ENCODE results near the gene SDK2. TPM values are rescaled to one million over a fixed set of nuclear protein-coding genes. Genes with fewer than 3 reads are reported as not detected.

Gene SDK2
- total and polyA plus RNA-seq, 2 of the 4 experiments (the other 2 are of a cell fraction) = under 0.01 to 0.03 TPM

DNA sequence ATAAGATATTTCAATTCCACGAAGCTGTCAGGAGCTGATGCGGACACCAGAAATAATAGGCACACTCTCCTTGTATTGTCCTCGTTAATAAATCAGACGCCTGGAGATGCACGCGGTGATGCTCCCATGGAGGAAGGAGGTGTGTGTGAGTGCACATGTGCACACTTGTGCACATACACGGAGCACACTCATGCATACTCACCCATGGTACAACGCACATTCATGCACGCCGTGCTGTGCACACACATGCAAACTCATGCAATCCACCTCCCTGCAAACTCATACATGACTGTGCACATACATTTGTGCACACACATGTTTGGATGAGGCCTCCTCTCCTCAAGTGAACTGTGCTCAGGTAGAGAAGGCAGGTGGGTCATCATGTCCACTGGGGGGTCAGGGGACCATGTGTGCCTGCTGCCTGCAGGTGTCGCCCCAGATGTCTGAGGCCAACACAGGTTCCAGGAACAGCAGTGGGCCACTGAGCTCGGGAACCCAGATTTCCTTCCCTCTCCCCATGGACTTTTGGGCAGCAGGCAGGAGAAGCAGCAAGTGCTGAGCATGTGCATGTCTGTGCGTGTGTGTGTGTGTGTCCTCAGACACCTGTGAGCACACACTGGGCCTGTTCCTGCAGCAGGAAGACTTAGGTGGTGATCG is 165.3 kb downstream of the SDK2 start:
- H4K5ac ChIP-seq (ENCODE audit: low read depth, low read length) = no peak overlapping the region
- TF ChIP-seq, protein P1, sequence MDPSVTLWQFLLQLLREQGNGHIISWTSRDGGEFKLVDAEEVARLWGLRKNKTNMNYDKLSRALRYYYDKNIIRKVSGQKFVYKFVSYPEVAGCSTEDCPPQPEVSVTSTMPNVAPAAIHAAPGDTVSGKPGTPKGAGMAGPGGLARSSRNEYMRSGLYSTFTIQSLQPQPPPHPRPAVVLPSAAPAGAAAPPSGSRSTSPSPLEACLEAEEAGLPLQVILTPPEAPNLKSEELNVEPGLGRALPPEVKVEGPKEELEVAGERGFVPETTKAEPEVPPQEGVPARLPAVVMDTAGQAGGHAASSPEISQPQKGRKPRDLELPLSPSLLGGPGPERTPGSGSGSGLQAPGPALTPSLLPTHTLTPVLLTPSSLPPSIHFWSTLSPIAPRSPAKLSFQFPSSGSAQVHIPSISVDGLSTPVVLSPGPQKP (IDR thresholded peaks at IDR 0.05; ENCODE audit: borderline replicate concordance, low read depth, low read length) = no peak
- no peak for TF ChIP-seq NFE2L2 (IDR thresholded peaks at IDR 0.05; ENCODE audit: low read depth, low read length)
- TF ChIP-seq, protein P2, sequence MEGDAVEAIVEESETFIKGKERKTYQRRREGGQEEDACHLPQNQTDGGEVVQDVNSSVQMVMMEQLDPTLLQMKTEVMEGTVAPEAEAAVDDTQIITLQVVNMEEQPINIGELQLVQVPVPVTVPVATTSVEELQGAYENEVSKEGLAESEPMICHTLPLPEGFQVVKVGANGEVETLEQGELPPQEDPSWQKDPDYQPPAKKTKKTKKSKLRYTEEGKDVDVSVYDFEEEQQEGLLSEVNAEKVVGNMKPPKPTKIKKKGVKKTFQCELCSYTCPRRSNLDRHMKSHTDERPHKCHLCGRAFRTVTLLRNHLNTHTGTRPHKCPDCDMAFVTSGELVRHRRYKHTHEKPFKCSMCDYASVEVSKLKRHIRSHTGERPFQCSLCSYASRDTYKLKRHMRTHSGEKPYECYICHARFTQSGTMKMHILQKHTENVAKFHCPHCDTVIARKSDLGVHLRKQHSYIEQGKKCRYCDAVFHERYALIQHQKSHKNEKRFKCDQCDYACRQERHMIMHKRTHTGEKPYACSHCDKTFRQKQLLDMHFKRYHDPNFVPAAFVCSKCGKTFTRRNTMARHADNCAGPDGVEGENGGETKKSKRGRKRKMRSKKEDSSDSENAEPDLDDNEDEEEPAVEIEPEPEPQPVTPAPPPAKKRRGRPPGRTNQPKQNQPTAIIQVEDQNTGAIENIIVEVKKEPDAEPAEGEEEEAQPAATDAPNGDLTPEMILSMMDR (conservative IDR thresholded peaks at IDR 0.05; ENCODE audit: low read depth, low read length) = no peak
- TF ChIP-seq MXI1 (IDR thresholded peaks at IDR 0.05; ENCODE audit: borderline replicate concordance, low read depth, low read length) = no peak
- no peak for TF ChIP-seq RAD21 (IDR thresholded peaks at IDR 0.05; ENCODE audit: low read length)
- no peak for TF ChIP-seq MAZ (IDR thresholded peaks at IDR 0.05; ENCODE audit: borderline replicate concordance, low read depth, low read length)
- no peak for TF ChIP-seq RCOR1 (IDR thresholded peaks at IDR 0.05; ENCODE audit: insufficient replicate concordance, low read length)
- CTCF ChIA-PET = no interaction called here
- H3K36me3 ChIP-seq (ENCODE audit: control insufficient read depth, insufficient read depth, low read length) = no peaks in the 10 kb centered on the region
- H3K4me2 ChIP-seq (ENCODE audit: low read depth, low read length) = no peak overlapping the region
- H4K20me1 ChIP-seq (ENCODE audit: insufficient read depth, low read length) = no peaks in the 10 kb centered on the region
- no peak overlapping the region for H3K9ac ChIP-seq (ENCODE audit: low read depth, low read length)
- H3K27me3 ChIP-seq (ENCODE audit: control insufficient read depth, insufficient read depth, low read length) = no peaks in the 10 kb centered on the region; the same call in none of the 2 replicates
- H2BK20ac ChIP-seq (ENCODE audit: low read depth, low read length) = no peak overlapping the region
- H3K56ac ChIP-seq (ENCODE audit: extremely low read depth, insufficient read depth, low read length) = no peak overlapping the region
- DNase-seq (no peak), ATAC-seq (ENCODE audit: low read depth) (no peak)
- no peak overlapping the region for H2AK5ac ChIP-seq (ENCODE audit: low read depth, low read length)
- POLR2A ChIA-PET (ENCODE audit: unreplicated experiment) = no interaction called here
- no TSS peak for BruUV-seq (replicated peaks)
- H2AFZ ChIP-seq (replicated peaks; ENCODE audit: low read length, poor library complexity) = no peak overlapping the region
- no peaks in the 10 kb centered on the region for H3K79me1 ChIP-seq (ENCODE audit: low read depth in 1 of 2, low read length in 2 of 2)
- no peak overlapping the region for H3K4ac ChIP-seq (ENCODE audit: low read depth, low read length)
- H4K91ac ChIP-seq (ENCODE audit: insufficient read depth, low read depth, low read length) = no peak overlapping the region
- H3K27ac ChIP-seq (ENCODE audit: insufficient read depth, low read length) = no peak overlapping the region
- no peak overlapping the region for H3K4me3 ChIP-seq (ENCODE audit: insufficient read depth, low read depth, low read length)
- H3K4me1 ChIP-seq (ENCODE audit: control insufficient read depth, insufficient read depth, low read length) = no peaks in the 10 kb centered on the region
- H3K9me1 ChIP-seq (ENCODE audit: insufficient read depth, low read length) = no peaks in the 10 kb centered on the region
- in situ Hi-C loops (cut with MboI; ENCODE audit: low sequenced_read_pairs) = no loop called here
- intact Hi-C loops (cut with micrococcal nuclease) = no loop called here
- no peak overlapping the region for H3K23ac ChIP-seq (ENCODE audit: low read depth, low read length)
- dilution Hi-C loops (cut with HindIII; ENCODE audit: low sequenced_read_pairs, unreplicated experiment) = no loop called here
- H3K14ac ChIP-seq (replicated peaks; ENCODE audit: low read depth, low read length) = no peak overlapping the region
- H3K18ac ChIP-seq (ENCODE audit: low read depth, low read length) = no peak overlapping the region
- H4K8ac ChIP-seq (ENCODE audit: low read depth in 2 of 2, low read length in 2 of 2) = no peak overlapping the region
- H2AK9ac ChIP-seq (replicated peaks; ENCODE audit: low read depth, low read length, poor library complexity) = peak overlapping the region; percentile 3
- 60% methylated on average over 1 of the region's 14 CpGs; no CpG with 5 or more reads in 1 of the 2 experiments for WGBS, 2 experiments (ENCODE audit: extremely low coverage in 2 of 2, insufficient read length in 1 of 2)
- H2BK120ac ChIP-seq (ENCODE audit: low read depth, low read length) = no peak overlapping the region
- no peaks in the 10 kb centered on the region; the same call in 1 of the 2 replicates for H3K9me3 ChIP-seq (ENCODE audit: control insufficient read depth, insufficient read depth, low read length)
- no peak overlapping the region for H2BK5ac ChIP-seq (ENCODE audit: low read depth, low read length, poor library complexity, severe bottlenecking)
- no peak overlapping the region for H2BK15ac ChIP-seq (ENCODE audit: low read depth, low read length)
